ENCODE data around the gene CCDC73.
A peak's percentile ranks its signal among the peaks of the same experiment; 100 is the strongest.

Gene CCDC73

GRCh38 chr11:32794439-32794838 lies at the start of gene CCDC73:
TSS of gene CCDC73 (minus strand) at chr11:32794662. CDS start at chr11:32760243, 34,419 bp downstream.
- Histone ChIP-seq H3K36me3 (replicated peaks) (no peaks in the 10 kb centered on the region), H3K4me3 (no peak within 1 kb of the TSS), H3K9me3 (no peaks in the 10 kb centered on the region), H3K4me1 (no peaks in the 10 kb centered on the region), H3K27me3 (ENCODE audit: low read depth) (peaks cover 14% of the 10 kb centered on the region)
- peak in 1 of 2 experiments; percentile 8 for DNase-seq (ENCODE audit: low spot score in 2 of 2)
- in situ Hi-C loops (cut with MboI; ENCODE audit: low sequenced_read_pairs): no loop called here

- H3K9me3 ChIP-seq: no peaks in the 10 kb centered on the region
- in situ Hi-C loops (cut with MboI; ENCODE audit: low sequenced_read_pairs): no loop called here
- H3K4me1 ChIP-seq: no peaks in the 10 kb centered on the region; the same call in 1 of the 2 replicates
- no peaks in the 10 kb centered on the region for H3K27me3 ChIP-seq (ENCODE audit: low read depth)
- no peaks in the 10 kb centered on the region for H3K36me3 ChIP-seq (replicated peaks)
- DNase-seq (ENCODE audit: low spot score in 2 of 2): no peak
- H3K4me3 ChIP-seq: no peak overlapping the region
Observed at GRCh38 chr11:32843544-32843943, 49.1 kb upstream of the CCDC73 start.

GRCh38 chr11:32840587-32840986 lies 46.1 kb upstream of the CCDC73 start:
- H3K4me3 ChIP-seq: no peak overlapping the region
- no peaks in the 10 kb centered on the region for H3K36me3 ChIP-seq (replicated peaks)
- H3K4me1 ChIP-seq: no peaks in the 10 kb centered on the region; the same call in 1 of the 2 replicates
- H3K27me3 ChIP-seq (ENCODE audit: low read depth): no peaks in the 10 kb centered on the region
- H3K9me3 ChIP-seq: no peaks in the 10 kb centered on the region
- no peak for DNase-seq (ENCODE audit: low spot score in 2 of 2)
- in situ Hi-C loops (cut with MboI; ENCODE audit: low sequenced_read_pairs): no loop called here

- Histone ChIP-seq H3K27me3 (ENCODE audit: low read depth) (no peaks in the 10 kb centered on the region), H3K4me3 (no peak overlapping the region), H3K36me3 (replicated peaks) (no peaks in the 10 kb centered on the region), H3K9me3 (no peaks in the 10 kb centered on the region), H3K4me1 (0 out of 2 replicates have a peak, but pooled peaks cover 2% of the 10 kb centered on the region)
- DNase-seq (ENCODE audit: low spot score in 2 of 2): no peak
- in situ Hi-C loops (cut with MboI; ENCODE audit: low sequenced_read_pairs): no loop called here
Observed at GRCh38 chr11:32839308-32839707, 44.8 kb upstream of the CCDC73 start.

GRCh38 chr11:32838505-32839274 lies 44.2 kb upstream of the CCDC73 start:
- Histone ChIP-seq H3K27me3 (ENCODE audit: low read depth) (no peaks in the 10 kb centered on the region), H3K9me3 (no peaks in the 10 kb centered on the region), H3K4me1 (0 out of 2 replicates have a peak, but pooled peaks cover 2% of the 10 kb centered on the region), H3K4me3 (no peak overlapping the region), H3K36me3 (replicated peaks) (no peaks in the 10 kb centered on the region)
- in situ Hi-C loops (cut with MboI; ENCODE audit: low sequenced_read_pairs): no loop called here
- DNase-seq (ENCODE audit: low spot score in 2 of 2): no peak

- no peak for DNase-seq (ENCODE audit: low spot score in 2 of 2)
- H3K36me3 ChIP-seq (replicated peaks): no peaks in the 10 kb centered on the region
- no peaks in the 10 kb centered on the region for H3K27me3 ChIP-seq (ENCODE audit: low read depth)
- no peaks in the 10 kb centered on the region for H3K9me3 ChIP-seq
- H3K4me3 ChIP-seq: no peak overlapping the region
- in situ Hi-C loops (cut with MboI; ENCODE audit: low sequenced_read_pairs): no loop called here
- H3K4me1 ChIP-seq: 0 out of 2 replicates have a peak, but pooled peaks cover 2% of the 10 kb centered on the region
Observed at GRCh38 chr11:32836946-32837345, 42.5 kb upstream of the CCDC73 start.

- in situ Hi-C loops (cut with MboI; ENCODE audit: low sequenced_read_pairs): no loop called here
- H3K9me3 ChIP-seq: no peaks in the 10 kb centered on the region
- no peak overlapping the region for H3K4me3 ChIP-seq
- H3K27me3 ChIP-seq (ENCODE audit: low read depth): no peaks in the 10 kb centered on the region; the same call in 1 of the 2 replicates
- no peaks in the 10 kb centered on the region for H3K36me3 ChIP-seq (replicated peaks)
- DNase-seq (ENCODE audit: low spot score in 2 of 2): no peak
- peaks cover 9% of the 10 kb centered on the region; the same call in 1 of the 2 replicates for H3K4me1 ChIP-seq
Observed at GRCh38 chr11:32833921-32834320, 39.5 kb upstream of the CCDC73 start.

GRCh38 chr11:32831221-32831620 lies 36.8 kb upstream of the CCDC73 start:
- Histone ChIP-seq H3K4me3 (no peak overlapping the region), H3K27me3 (ENCODE audit: low read depth) (no peaks in the 10 kb centered on the region; the same call in 1 of the 2 replicates), H3K36me3 (replicated peaks) (no peaks in the 10 kb centered on the region), H3K9me3 (no peaks in the 10 kb centered on the region), H3K4me1 (peaks cover 9% of the 10 kb centered on the region; the same call in 1 of the 2 replicates)
- in situ Hi-C loops (cut with MboI; ENCODE audit: low sequenced_read_pairs): no loop called here
- no peak for DNase-seq (ENCODE audit: low spot score in 2 of 2)

GRCh38 chr11:32830796-32831195 lies 36.3 kb upstream of the CCDC73 start:
- in situ Hi-C loops (cut with MboI; ENCODE audit: low sequenced_read_pairs): no loop called here

GRCh38 chr11:32830413-32830738 lies 35.9 kb upstream of the CCDC73 start:
- Histone ChIP-seq H3K4me3 (peak overlapping the region; percentile 44), H3K27me3 (ENCODE audit: low read depth) (no peaks in the 10 kb centered on the region; the same call in 1 of the 2 replicates), H3K9me3 (no peaks in the 10 kb centered on the region), H3K36me3 (replicated peaks) (no peaks in the 10 kb centered on the region), H3K4me1 (peaks cover 9% of the 10 kb centered on the region; the same call in 1 of the 2 replicates)
- peak in 1 of 2 experiments; percentile 17 for DNase-seq (ENCODE audit: low spot score in 2 of 2)
- in situ Hi-C loops (cut with MboI; ENCODE audit: low sequenced_read_pairs): no loop called here

More at GRCh38 chr11:32830796-32831195, 36.3 kb upstream of the CCDC73 start:
- H3K4me1 ChIP-seq: peaks cover 9% of the 10 kb centered on the region; the same call in 1 of the 2 replicates
- H3K9me3 ChIP-seq: no peaks in the 10 kb centered on the region
- no peak overlapping the region for H3K4me3 ChIP-seq
- no peaks in the 10 kb centered on the region; the same call in 1 of the 2 replicates for H3K27me3 ChIP-seq (ENCODE audit: low read depth)
- DNase-seq (ENCODE audit: low spot score in 2 of 2): peak in 1 of 2 experiments; percentile 17
- H3K36me3 ChIP-seq (replicated peaks): no peaks in the 10 kb centered on the region

- peak in 1 of 2 experiments; percentile 70 for DNase-seq (ENCODE audit: low spot score in 2 of 2)
- in situ Hi-C loops (cut with MboI; ENCODE audit: low sequenced_read_pairs): no loop called here
- peak within 1 kb of the TSS; percentile 44 for H3K4me3 ChIP-seq
- H3K27me3 ChIP-seq (ENCODE audit: low read depth): no peaks in the 10 kb centered on the region; the same call in 1 of the 2 replicates
- peaks cover 8% of the 10 kb centered on the region; the same call in 1 of the 2 replicates for H3K4me1 ChIP-seq
- H3K9me3 ChIP-seq: no peaks in the 10 kb centered on the region
- no peaks in the 10 kb centered on the region for H3K36me3 ChIP-seq (replicated peaks)
Observed at GRCh38 chr11:32829680-32830412, 35.4 kb upstream of the CCDC73 start, which contains the start of gene PRRG4. TSS of gene PRRG4 (plus strand) at chr11:32829927. CDS start at chr11:32830530, 603 bp downstream.

GRCh38 chr11:32829157-32829679 lies 34.8 kb upstream of the CCDC73 start:
- in situ Hi-C loops (cut with MboI; ENCODE audit: low sequenced_read_pairs): no loop called here
- Histone ChIP-seq H3K27me3 (ENCODE audit: low read depth) (no peaks in the 10 kb centered on the region; the same call in 1 of the 2 replicates), H3K4me3 (peak overlapping the region; percentile 44), H3K9me3 (no peaks in the 10 kb centered on the region), H3K36me3 (replicated peaks) (no peaks in the 10 kb centered on the region), H3K4me1 (peaks cover 8% of the 10 kb centered on the region; the same call in 1 of the 2 replicates)
- no peak for DNase-seq (ENCODE audit: low spot score in 2 of 2)

- no peak overlapping the region for H3K4me3 ChIP-seq
- no peak for DNase-seq (ENCODE audit: low spot score in 2 of 2)
- in situ Hi-C loops (cut with MboI; ENCODE audit: low sequenced_read_pairs): no loop called here
- H3K9me3 ChIP-seq: no peaks in the 10 kb centered on the region
- no peaks in the 10 kb centered on the region for H3K36me3 ChIP-seq (replicated peaks)
- no peaks in the 10 kb centered on the region; the same call in 1 of the 2 replicates for H3K27me3 ChIP-seq (ENCODE audit: low read depth)
- peaks cover 8% of the 10 kb centered on the region; the same call in 1 of the 2 replicates for H3K4me1 ChIP-seq
Observed at GRCh38 chr11:32827276-32827675, 32.8 kb upstream of the CCDC73 start.

All from HAP-1 (cell line).